ENCODE measurements around the gene EZH2.

GRCh38 chr7:148868378-148868674 lies 15.8 kb downstream of the EZH2 start:
- TF ChIP-seq CTCF (IDR thresholded peaks at IDR 0.05; ENCODE audit: insufficient read depth, low read length), result no peak
- TF ChIP-seq, protein P1, sequence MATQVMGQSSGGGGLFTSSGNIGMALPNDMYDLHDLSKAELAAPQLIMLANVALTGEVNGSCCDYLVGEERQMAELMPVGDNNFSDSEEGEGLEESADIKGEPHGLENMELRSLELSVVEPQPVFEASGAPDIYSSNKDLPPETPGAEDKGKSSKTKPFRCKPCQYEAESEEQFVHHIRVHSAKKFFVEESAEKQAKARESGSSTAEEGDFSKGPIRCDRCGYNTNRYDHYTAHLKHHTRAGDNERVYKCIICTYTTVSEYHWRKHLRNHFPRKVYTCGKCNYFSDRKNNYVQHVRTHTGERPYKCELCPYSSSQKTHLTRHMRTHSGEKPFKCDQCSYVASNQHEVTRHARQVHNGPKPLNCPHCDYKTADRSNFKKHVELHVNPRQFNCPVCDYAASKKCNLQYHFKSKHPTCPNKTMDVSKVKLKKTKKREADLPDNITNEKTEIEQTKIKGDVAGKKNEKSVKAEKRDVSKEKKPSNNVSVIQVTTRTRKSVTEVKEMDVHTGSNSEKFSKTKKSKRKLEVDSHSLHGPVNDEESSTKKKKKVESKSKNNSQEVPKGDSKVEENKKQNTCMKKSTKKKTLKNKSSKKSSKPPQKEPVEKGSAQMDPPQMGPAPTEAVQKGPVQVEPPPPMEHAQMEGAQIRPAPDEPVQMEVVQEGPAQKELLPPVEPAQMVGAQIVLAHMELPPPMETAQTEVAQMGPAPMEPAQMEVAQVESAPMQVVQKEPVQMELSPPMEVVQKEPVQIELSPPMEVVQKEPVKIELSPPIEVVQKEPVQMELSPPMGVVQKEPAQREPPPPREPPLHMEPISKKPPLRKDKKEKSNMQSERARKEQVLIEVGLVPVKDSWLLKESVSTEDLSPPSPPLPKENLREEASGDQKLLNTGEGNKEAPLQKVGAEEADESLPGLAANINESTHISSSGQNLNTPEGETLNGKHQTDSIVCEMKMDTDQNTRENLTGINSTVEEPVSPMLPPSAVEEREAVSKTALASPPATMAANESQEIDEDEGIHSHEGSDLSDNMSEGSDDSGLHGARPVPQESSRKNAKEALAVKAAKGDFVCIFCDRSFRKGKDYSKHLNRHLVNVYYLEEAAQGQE (IDR thresholded peaks at IDR 0.05; ENCODE audit: insufficient replicate concordance, low read depth), result no peak

Data from HL-60 (cell line).